PC-9 (cell line): Measurements from ENCODE around the gene LRP2.

Source experiments
- CTCF ChIP-seq: fragments of 200-600 bp; sonication (generic); conservative IDR thresholded peaks from 2 replicates; pipeline ENCODE4 v1.6.1; 2017; ENCODE audit warnings: mixed run types, antibody characterized with exemption, mild to moderate bottlenecking, moderate library complexity
- EZH2 ChIP-seq: fragments of 200-600 bp; sonication (generic); IDR thresholded peaks from 2 replicates; pipeline ENCODE4 v1.8.0; 2017; ENCODE audit warnings: antibody characterized with exemption, low read depth

GRCh38 chr2:169082995-169083394 is 279.3 kb downstream of the LRP2 start:
- TF ChIP-seq CTCF (no peak), EZH2 (no peak)
